SK-N-SH (cell line): Measurements from ENCODE around the gene SFXN4. TPM values are rescaled to one million over a fixed set of nuclear protein-coding genes. Genes with fewer than 3 reads are reported as not detected.

Experiments used
- CTCF ChIA-PET: fragments of 300-600, 350-600 bp; formaldehyde crosslinking; extraction: SDS; loops from one replicate; lab custom pipeline; 2021; lab: Yijun Ruan, JAX
- POLR2A ChIA-PET: fragments of 350-600 bp; sonication (Branson Sonifier 250); formaldehyde crosslinking; extraction: SDS; loops from one replicate; lab custom pipeline; 2020; ENCODE audit warnings: antibody characterized with exemption, inconsistent platforms; lab: Yijun Ruan, JAX
- DNase-seq: peaks from one replicate; pipeline ENCODE4 v3.0.0; 2012
- H2AFZ ChIP-seq: fragments of 200-600 bp; sonication (generic); 2 replicates; pipeline ENCODE4 v1.8.1; 2016; ENCODE audit warnings: antibody characterized with exemption, mild to moderate bottlenecking, low read depth
- H3F3A ChIP-seq: fragments of 200-600 bp; sonication (generic); replicated peaks from 2 replicates; pipeline ENCODE3; 2016; ENCODE audit warnings: antibody characterized with exemption, mild to moderate bottlenecking; ENCODE audit not compliant: insufficient read depth
- H3K27ac ChIP-seq, 2 experiments: fragments of 200-500 bp in 1 of 2; fragments of 200-600 bp in 1 of 2; sonication (Bioruptor generic) in 1 of 2; sonication (generic), shearing (Covaris generic) in 1 of 2; 2 replicates each; pipeline versions ENCODE4 v1.5.1 to v1.6.1; 2014 to 2016; ENCODE audit warnings: low read depth in 2 of 2, inconsistent platforms in 1 of 2, low read length in 1 of 2, mild to moderate bottlenecking in 1 of 2, mixed read lengths in 1 of 2
- H3K27me3 ChIP-seq: fragments of 200-600 bp; sonication (generic), shearing (Covaris generic); 2 replicates; pipeline ENCODE4 v1.6.1; 2016; ENCODE audit warnings: mixed run types; ENCODE audit not compliant: insufficient read depth
- H3K36me3 ChIP-seq, 2 experiments: fragments of 200-500 bp in 1 of 2; fragments of 200-600 bp in 1 of 2; sonication (Bioruptor generic) in 1 of 2; sonication (generic) in 1 of 2; replicated peaks in 1 of 2; 2 replicates each; pipeline versions ENCODE3 to v1.5.1; 2014 to 2016; ENCODE audit warnings: low read length in 1 of 2, mild to moderate bottlenecking in 1 of 2; ENCODE audit not compliant: insufficient read depth in 2 of 2, control insufficient read depth in 1 of 2
- H3K4me1 ChIP-seq, 2 experiments: fragments of 200-500 bp in 1 of 2; fragments of 200-600 bp in 1 of 2; sonication (Bioruptor generic) in 1 of 2; sonication (generic), shearing (Covaris generic) in 1 of 2; 2 replicates each; pipeline versions ENCODE4 v1.5.1 to v1.6.1; 2014 to 2016; ENCODE audit warnings: low read depth in 1 of 2, low read length in 1 of 2, mixed run types in 1 of 2; ENCODE audit not compliant: insufficient read depth in 2 of 2, control insufficient read depth in 1 of 2
- H3K4me2 ChIP-seq: fragments of 200-600 bp; sonication (generic), shearing (Covaris generic); 2 replicates; pipeline ENCODE4 v1.6.1; 2017; ENCODE audit warnings: mixed run types
- H3K4me3 ChIP-seq, 2 experiments: fragments of 200-500 bp in 1 of 2; fragments of 200-600 bp in 1 of 2; sonication (Bioruptor generic) in 1 of 2; sonication (generic), shearing (Covaris generic) in 1 of 2; 2 replicates each; pipeline versions ENCODE4 v1.5.1 to v1.8.1; 2014 to 2016; ENCODE audit warnings: low read depth in 2 of 2, inconsistent platforms in 1 of 2, low read length in 1 of 2, mild to moderate bottlenecking in 1 of 2, mixed read lengths in 1 of 2, moderate library complexity in 1 of 2
- H3K79me2 ChIP-seq: fragments of 200-600 bp; sonication (generic); 2 replicates; pipeline ENCODE4 v1.8.1; 2017; ENCODE audit warnings: mild to moderate bottlenecking; ENCODE audit not compliant: insufficient read depth
- H3K9ac ChIP-seq: fragments of 200-600 bp; sonication (generic); 2 replicates; pipeline ENCODE4 v1.6.1; 2017; ENCODE audit warnings: mixed run types
- H3K9me2 ChIP-seq: fragments of 200-600 bp; sonication (generic); 2 replicates; pipeline ENCODE4 v1.6.1; 2017; ENCODE audit warnings: mixed run types
- H3K9me3 ChIP-seq: fragments of 200-600 bp; sonication (generic); 2 replicates; pipeline ENCODE4 v1.6.1; 2017; ENCODE audit warnings: mixed run types, mild to moderate bottlenecking, moderate library complexity
- H4K20me1 ChIP-seq: fragments of 200-600 bp; sonication (generic); 2 replicates; pipeline ENCODE4 v1.6.1; 2017; ENCODE audit warnings: mild to moderate bottlenecking, mixed run types; ENCODE audit not compliant: insufficient read depth
- ELF1 ChIP-seq: IDR thresholded peaks from 2 replicates; pipeline ENCODE4 v1.4.0; 2012
- EZH2phosphoT487 ChIP-seq: fragments of 200-600 bp; sonication (generic); IDR thresholded peaks from 2 replicates; pipeline ENCODE4 v1.6.1; 2017; ENCODE audit warnings: low read depth, mixed run types, mild to moderate bottlenecking, antibody characterized with exemption, moderate library complexity, borderline replicate concordance
- IRF3 ChIP-seq: fragments of 150-350 bp; IDR thresholded peaks from 2 replicates; pipeline ENCODE4 v1.6.1; 2016; ENCODE audit warnings: mild to moderate bottlenecking, low read depth, low read length
- MAX ChIP-seq: IDR thresholded peaks from 2 replicates; pipeline ENCODE4 v1.4.0; 2012; ENCODE audit warnings: low read depth
- NRF1 ChIP-seq: IDR thresholded peaks from 2 replicates; pipeline ENCODE4 v1.6.1; 2012; ENCODE audit warnings: low read depth, mild to moderate bottlenecking, low read length
- POLR2AphosphoS5 ChIP-seq: IDR thresholded peaks from 2 replicates; pipeline ENCODE4 v1.6.1; 2012; ENCODE audit warnings: low read depth, low read length
- RCOR1 ChIP-seq: fragments of 150-350 bp; IDR thresholded peaks from 2 replicates; pipeline ENCODE4 v1.6.1; 2017; ENCODE audit warnings: antibody characterized with exemption, low read length
- REST ChIP-seq: IDR thresholded peaks from 2 replicates; pipeline ENCODE4 v1.6.1; 2012; ENCODE audit warnings: mild to moderate bottlenecking, low read depth, low read length, moderate library complexity
- RFX5 ChIP-seq: IDR thresholded peaks from 2 replicates; pipeline ENCODE4 v1.6.1; 2012; ENCODE audit warnings: mild to moderate bottlenecking, improper control_type of control experiment, low read length
- RXRA ChIP-seq: IDR thresholded peaks from 2 replicates; pipeline ENCODE4 v1.4.0; 2012; ENCODE audit warnings: low read depth, mild to moderate bottlenecking, borderline replicate concordance
- SIN3A ChIP-seq: IDR thresholded peaks from 2 replicates; pipeline ENCODE4 v1.6.1; 2012; ENCODE audit warnings: low read depth, mild to moderate bottlenecking, low read length, moderate library complexity, borderline replicate concordance
- USF1 ChIP-seq: IDR thresholded peaks from 2 replicates; pipeline ENCODE4 v1.4.0; 2012; ENCODE audit warnings: low read depth, borderline replicate concordance
- USF2 ChIP-seq: fragments of 150-350 bp; IDR thresholded peaks from 2 replicates; pipeline ENCODE4 v1.6.1; 2017; ENCODE audit warnings: antibody characterized with exemption, low read length, low read depth, borderline replicate concordance
- ZBTB33 ChIP-seq: IDR thresholded peaks from 2 replicates; pipeline ENCODE4 v1.4.0; 2012; ENCODE audit warnings: low read depth, borderline replicate concordance
- WGBS: methylation state at CpG from one replicate; pipeline ENCODE4 v1.1.6; 2017; ENCODE audit warnings: low lambda C conversion rate; 5-methylcytosine and 5-hydroxymethylcytosine counted together
- polyA plus RNA-seq, 3 experiments: library from polyadenylated mRNA; depleted of rRNA; stranded (reverse); fragments of >200 nt; gene quantifications; 2 replicates each; pipeline ENCODE4 v1.2.3, GENCODE V29; 2012

Gene SFXN4
- polyA plus RNA-seq, 1 of the 3 experiments (the other 2 are of a cell fraction): 24.2 TPM

- peaks cover 13% of the 10 kb centered on the region for H3F3A ChIP-seq
- no peak overlapping the region for H3K4me2 ChIP-seq
- no peaks in the 10 kb centered on the region for H3K27me3 ChIP-seq
- no peak overlapping the region for H3K4me3 ChIP-seq
- H3K27ac ChIP-seq: no peak overlapping the region
- WGBS: 83% methylated on average over 11 of the region's 11 CpGs
- H3K9ac ChIP-seq: no peak overlapping the region
- H4K20me1 ChIP-seq: no peaks in the 10 kb centered on the region
- no peaks in the 10 kb centered on the region for H3K9me2 ChIP-seq
- ChIA-PET POLR2A (no interaction called here), CTCF (no interaction called here)
- H3K79me2 ChIP-seq: no peaks in the 10 kb centered on the region
- no peaks in the 10 kb centered on the region for H3K9me3 ChIP-seq
- no peak overlapping the region for H2AFZ ChIP-seq
- H3K36me3 ChIP-seq: peaks cover 36 to 68% of the 10 kb centered on the region in 2 experiments
- TF ChIP-seq MAX (no peak), RXRA (no peak), SIN3A (no peak), EZH2phosphoT487 (no peak), USF2 (no peak)
- H3K4me1 ChIP-seq: no peaks in the 10 kb centered on the region
- no peak for DNase-seq
These were observed 51.5 kb downstream of the SFXN4 start for GRCh38 chr10:119113751-119114732.

- H3K4me1 ChIP-seq: no peaks in the 10 kb centered on the region
- peaks cover 13% of the 10 kb centered on the region for H3F3A ChIP-seq
- H3K27me3 ChIP-seq: no peaks in the 10 kb centered on the region
- no peaks in the 10 kb centered on the region for H3K9me2 ChIP-seq
- H3K79me2 ChIP-seq: peaks cover 6% of the 10 kb centered on the region; the same call in 1 of the 2 replicates
- POLR2A ChIA-PET: no interaction called here
- H3K4me2 ChIP-seq: no peak overlapping the region
- peaks cover 29 to 76% of the 10 kb centered on the region in 2 experiments for H3K36me3 ChIP-seq
- no peaks in the 10 kb centered on the region for H4K20me1 ChIP-seq
- 81% methylated on average over 4 of the region's 4 CpGs for WGBS
- no peak overlapping the region for H3K4me3 ChIP-seq
- H3K9me3 ChIP-seq: no peaks in the 10 kb centered on the region
- no peak overlapping the region for H3K27ac ChIP-seq
- no peak overlapping the region for H2AFZ ChIP-seq
- no peak overlapping the region for H3K9ac ChIP-seq
- CTCF ChIA-PET: no interaction called here
- TF ChIP-seq POLR2AphosphoS5: no peak
- TF ChIP-seq RFX5: no peak
- TF ChIP-seq USF1: no peak
- TF ChIP-seq IRF3: no peak
- no peak for TF ChIP-seq REST
- no peak for TF ChIP-seq ZBTB33
- no peak for TF ChIP-seq ELF1
- no peak for TF ChIP-seq RCOR1
- no peak for TF ChIP-seq NRF1
- no peak for DNase-seq
These were observed 53.5 kb downstream of the SFXN4 start for GRCh38 chr10:119112056-119112455.
